GM12878 (cell line): ENCODE results near the gene PDIA5. TPM values are rescaled to one million over a fixed set of nuclear protein-coding genes. Genes with fewer than 3 reads are reported as not detected.

Source experiments
- ATAC-seq: fragments of 200-7000 bp; cut with Tn5 transposase; 3 replicates; pipeline ENCODE4 v1.9.1; 2020; ENCODE audit warnings: mild to moderate bottlenecking, moderate library complexity
- BruUV-seq: library from RNA; stranded (reverse); fragments of 400-500 nt; replicated peaks from 2 replicates; lab custom pipeline; 2021; lab: Mats Ljungman, UMichigan
- CTCF ChIA-PET: fragments of 300-600 bp; sonication (Branson Sonifier 250); formaldehyde crosslinking; extraction: SDS; loops from one replicate; lab custom pipeline; 2021; ENCODE audit warnings: inconsistent platforms; lab: Yijun Ruan, JAX
- POLR2A ChIA-PET: fragments of 350-600 bp; formaldehyde crosslinking; extraction: SDS; loops from one replicate; lab custom pipeline; 2021; ENCODE audit warnings: inconsistent platforms; lab: Charles Lee
- RAD21 ChIA-PET: fragments of 300-600 bp; sonication (Branson Sonifier 250); formaldehyde crosslinking; loops from one replicate; lab custom pipeline; 2023; ENCODE audit warnings: antibody characterized with exemption; ENCODE audit not compliant: unreplicated experiment; lab: Charles Lee
- SMC1A ChIA-PET: fragments of 300-600 bp; sonication (Branson Sonifier 250); formaldehyde crosslinking; loops from one replicate; lab custom pipeline; 2023; ENCODE audit not compliant: unreplicated experiment, uncharacterized antibody; lab: Charles Lee
- DNase-seq: peaks from one replicate; pipeline ENCODE4 v3.0.0-alpha.2; 2011; ENCODE audit warnings: low read depth, low spot score
- FAIRE-seq: peaks from 3 replicates; lab custom pipeline; 2011; peaks lifted over from hg19 to GRCh38; lab: Jason Lieb, UNC
- H2AFZ ChIP-seq: 2 replicates; pipeline ENCODE4 v1.6.0; 2011; ENCODE audit warnings: low read depth, low read length, control low read depth; ENCODE audit not compliant: control insufficient read depth
- H3K27ac ChIP-seq: 2 replicates; pipeline ENCODE4 v1.5.1; 2011; ENCODE audit warnings: control low read depth; ENCODE audit not compliant: control insufficient read depth, insufficient read depth
- H3K27me3 ChIP-seq, 2 experiments: replicated peaks in 1 of 2; 2 replicates each; pipeline versions ENCODE4 v1.6.0 to v1.6.1; 2011; ENCODE audit warnings: low read length in 1 of 2; ENCODE audit not compliant: control insufficient read depth in 2 of 2, insufficient read depth in 2 of 2
- H3K36me3 ChIP-seq, 2 experiments: 2 replicates each; pipeline ENCODE4 v1.5.1; 2011; ENCODE audit warnings: low read length in 1 of 2; ENCODE audit not compliant: control insufficient read depth in 2 of 2, insufficient read depth in 2 of 2
- H3K4me1 ChIP-seq: 2 replicates; pipeline ENCODE4 v1.6.1; 2011; ENCODE audit warnings: mild to moderate bottlenecking, low read length, moderate library complexity, mixed read lengths; ENCODE audit not compliant: control insufficient read depth, insufficient read depth
- H3K4me2 ChIP-seq: 2 replicates; pipeline ENCODE4 v1.6.0; 2011; ENCODE audit warnings: control low read depth; ENCODE audit not compliant: control insufficient read depth, insufficient read depth
- H3K4me3 ChIP-seq: fragments of 200-600 bp; sonication (generic); 2 replicates; pipeline ENCODE4 v1.5.1; 2016
- H3K79me2 ChIP-seq: 2 replicates; pipeline ENCODE4 v1.6.0; 2011; ENCODE audit warnings: low read length; ENCODE audit not compliant: control insufficient read depth, insufficient read depth
- H3K9ac ChIP-seq: 2 replicates; pipeline ENCODE4 v1.8.0; 2011; ENCODE audit warnings: low read length, control low read depth, mixed read lengths; ENCODE audit not compliant: control insufficient read depth, insufficient read depth
- H3K9me3 ChIP-seq: replicated peaks from 3 replicates; pipeline ENCODE4 v1.5.1; 2011; ENCODE audit warnings: mild to moderate bottlenecking, low read length; ENCODE audit not compliant: control insufficient read depth, insufficient read depth
- H4K20me1 ChIP-seq: 2 replicates; pipeline ENCODE4 v1.6.0; 2011; ENCODE audit not compliant: control insufficient read depth, insufficient read depth
- EP300 ChIP-seq, 2 experiments: fragments of 150-350 bp in 1 of 2; IDR thresholded peaks; 2 replicates each; pipeline ENCODE4 v1.6.1; 2011 to 2012; ENCODE audit warnings: low read depth in 2 of 2, low read length in 2 of 2, borderline replicate concordance in 1 of 2, improper control_type of control experiment in 1 of 2, inconsistent platforms in 1 of 2; ENCODE audit not compliant: control insufficient read depth in 1 of 2
- FOXM1 ChIP-seq: IDR thresholded peaks from 2 replicates; pipeline ENCODE4 v1.6.1; 2012; ENCODE audit warnings: low read depth, mild to moderate bottlenecking, inconsistent platforms, low read length, moderate library complexity
- KAT2A ChIP-seq: conservative IDR thresholded peaks from 2 replicates; pipeline ENCODE4 v1.6.1; 2011; ENCODE audit warnings: low read depth, low read length; ENCODE audit not compliant: control insufficient read depth
- NR2C1 ChIP-seq: fragments of 450-650 bp; IDR thresholded peaks from 2 replicates; pipeline ENCODE4 v1.6.1; 2017; ENCODE audit warnings: antibody characterized with exemption, mild to moderate bottlenecking, moderate library complexity
- RAD51 ChIP-seq: fragments of 450-650 bp; IDR thresholded peaks from 2 replicates; pipeline ENCODE4 v1.6.1; 2016; ENCODE audit warnings: moderate library complexity, mild to moderate bottlenecking, inconsistent platforms
- RELA ChIP-seq: fragments of 450-650 bp; IDR thresholded peaks from 2 replicates; pipeline ENCODE4 v1.8.0; 2014; ENCODE audit warnings: borderline replicate concordance; ENCODE audit not compliant: partially characterized antibody
- STAT3 ChIP-seq: IDR thresholded peaks from 2 replicates; pipeline ENCODE4 v1.6.1; 2011; ENCODE audit warnings: low read depth, low read length, improper control_type of control experiment
- WRNIP1 ChIP-seq: IDR thresholded peaks from 2 replicates; pipeline ENCODE4 v1.6.1; 2011; ENCODE audit warnings: low read depth, low read length, improper control_type of control experiment, borderline replicate concordance
- WGBS: methylation state at CpG from one replicate; pipeline ENCODE4 v1.1.6; 2016; ENCODE audit warnings: low lambda C conversion rate; ENCODE audit not compliant: insufficient replicate concordance, insufficient coverage; ENCODE audit errors: missing lambda C conversion rate; 5-methylcytosine and 5-hydroxymethylcytosine counted together
- in situ Hi-C: fragments of 300-500 bp; cut with MboI; formaldehyde crosslinking; loops from 9 replicates; pipeline ENCODE4 v1.14.3; 2018; ENCODE audit warnings: mixed read lengths
- intact Hi-C: fragments of 100-400 bp; cut with micrococcal nuclease; formaldehyde crosslinking; loops from one replicate; pipeline ENCODE4 v1.14.2; 2022; ENCODE audit not compliant: unreplicated experiment
- polyA plus RNA-seq, 11 experiments: library from polyadenylated mRNA; depleted of rRNA in 4 of 11; unstranded in 6 of 11; stranded (reverse) in 5 of 11; fragments of >200 nt; fragmentation: Nextera tagmentation in 4 of 11; fragmentation: Illumina TruSeq in 1 of 11; extraction: Ambion mirVana in 4 of 11; extraction: Trizol in 1 of 11; gene quantifications; 1 replicate in 1 of 11; 2 replicates in 10 of 11; pipeline versions ENCODE4 v1.2.1 to v1.2.3, GENCODE V29; 2011 to 2016; ENCODE audit warnings: inconsistent platforms in 2 of 11, missing spikeins in 2 of 11, low read depth in 1 of 11
- total RNA-seq, 4 experiments: library from RNA; depleted of rRNA in 3 of 4; stranded (reverse); fragments of >200 nt in 3 of 4; fragmentation: Illumina TruSeq in 1 of 4; extraction: Trizol in 1 of 4; gene quantifications; 2 replicates each; pipeline versions ENCODE4 v1.2.1 to v1.2.3, GENCODE V29; 2013 to 2021
- TF ChIP-seq, protein P1 (sequence below): IDR thresholded peaks from 2 replicates; pipeline ENCODE4 v1.6.1; 2011; ENCODE audit warnings: mild to moderate bottlenecking, low read depth, low read length, moderate library complexity; ENCODE audit not compliant: insufficient replicate concordance
- TF ChIP-seq, protein P2 (sequence below): IDR thresholded peaks from 2 replicates; pipeline ENCODE4 v1.6.1; 2011; ENCODE audit warnings: low read depth, low read length, improper control_type of control experiment, borderline replicate concordance
- TF ChIP-seq, protein P3 (sequence below): IDR thresholded peaks from 2 replicates; pipeline ENCODE4 v1.6.1; 2012; ENCODE audit warnings: improper control_type of control experiment, low read depth, low read length; ENCODE audit not compliant: insufficient replicate concordance

The PDIA5 gene
- total and polyA plus RNA-seq, 10 of the 15 experiments (the other 5 are each of a cell fraction or from before 2014, with no cell fraction given), result 4.1 to 24.8 (median 19.2) TPM

DNA sequence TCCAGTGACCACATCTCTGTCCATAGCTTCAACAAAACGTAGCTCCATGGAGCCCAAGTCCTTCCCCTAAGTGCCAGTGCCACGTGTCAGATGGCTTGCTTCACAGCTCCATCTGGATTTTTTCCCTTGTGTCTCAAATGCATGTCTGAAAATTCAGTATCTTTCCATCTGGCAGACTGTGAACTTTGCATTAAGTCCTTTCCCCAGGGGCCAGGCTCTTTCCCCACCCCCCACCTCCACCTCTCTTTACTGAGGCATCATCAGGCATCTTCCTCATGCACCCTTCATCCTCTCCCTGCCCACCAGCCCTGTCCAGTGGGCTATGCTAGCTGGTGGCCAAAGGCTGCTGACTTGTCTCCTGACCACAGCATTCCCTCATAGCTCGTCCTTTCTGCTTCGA lies 53.7 kb downstream of the PDIA5 start (continued):
- TF ChIP-seq, protein P1, sequence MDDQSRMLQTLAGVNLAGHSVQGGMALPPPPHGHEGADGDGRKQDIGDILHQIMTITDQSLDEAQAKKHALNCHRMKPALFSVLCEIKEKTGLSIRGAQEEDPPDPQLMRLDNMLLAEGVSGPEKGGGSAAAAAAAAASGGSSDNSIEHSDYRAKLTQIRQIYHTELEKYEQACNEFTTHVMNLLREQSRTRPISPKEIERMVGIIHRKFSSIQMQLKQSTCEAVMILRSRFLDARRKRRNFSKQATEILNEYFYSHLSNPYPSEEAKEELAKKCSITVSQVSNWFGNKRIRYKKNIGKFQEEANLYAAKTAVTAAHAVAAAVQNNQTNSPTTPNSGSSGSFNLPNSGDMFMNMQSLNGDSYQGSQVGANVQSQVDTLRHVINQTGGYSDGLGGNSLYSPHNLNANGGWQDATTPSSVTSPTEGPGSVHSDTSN, result no peak
- no peak for TF ChIP-seq NR2C1
- TF ChIP-seq WRNIP1, result no peak

DNA sequence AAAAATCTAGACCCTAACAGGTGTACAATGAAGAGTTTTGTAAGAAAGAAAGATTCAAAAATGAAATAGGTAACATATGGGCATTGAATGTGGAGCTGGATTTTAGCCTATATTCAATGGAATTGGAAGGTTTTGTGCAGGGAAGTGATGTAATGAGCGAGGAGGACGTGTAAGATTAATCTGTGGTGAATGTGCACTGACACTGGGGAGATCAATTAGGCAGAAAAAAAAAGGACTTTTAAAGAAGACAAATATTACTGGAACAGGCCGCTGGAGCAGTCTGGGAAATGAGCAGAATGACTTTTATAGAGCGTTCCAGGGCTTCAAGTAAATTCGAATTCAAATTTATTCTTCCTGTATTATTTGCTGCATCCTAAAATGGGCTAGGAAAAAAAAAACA lies 55.2 kb downstream of the PDIA5 start:
- Histone ChIP-seq H3K4me3 (no peak overlapping the region), H2AFZ (no peak overlapping the region), H3K4me1 (no peaks in the 10 kb centered on the region; the same call in 1 of the 2 replicates), H3K4me2 (no peak overlapping the region), H3K79me2 (no peaks in the 10 kb centered on the region), H3K27me3 (no peaks in the 10 kb centered on the region), H3K27ac (no peak overlapping the region), H3K36me3 (peaks cover 16 to 27% of the 10 kb centered on the region in 2 experiments; a peak in 3 of 4 replicates), H3K9me3 (no peaks in the 10 kb centered on the region), H4K20me1 (no peaks in the 10 kb centered on the region), H3K9ac (no peak overlapping the region)
- no TSS peak for BruUV-seq
- ATAC-seq, result no peak
- ChIA-PET CTCF (no interaction called here), SMC1A (interaction anchor here (2.1 kb wide), 1 partner anchor 15 kb away, joined by 5 read pairs; no protein-coding TSS in a partner anchor), RAD21 (no interaction called here), POLR2A (no interaction called here)
- FAIRE-seq, result no peak
- no peak for DNase-seq
- intact Hi-C loops (no loop called here), in situ Hi-C loops (no loop called here)
- 82% methylated on average over 5 of the region's 5 CpGs for WGBS
- TF ChIP-seq KAT2A (no peak), STAT3 (no peak), RAD51 (no peak), FOXM1 (no peak), RELA (no peak), EP300 (IDR thresholded peaks at IDR 0.05; ENCODE audit: borderline replicate concordance in 1 of 2, control insufficient read depth in 1 of 2, low read depth in 2 of 2, low read length in 2 of 2) (no peak)
- TF ChIP-seq, protein P2, sequence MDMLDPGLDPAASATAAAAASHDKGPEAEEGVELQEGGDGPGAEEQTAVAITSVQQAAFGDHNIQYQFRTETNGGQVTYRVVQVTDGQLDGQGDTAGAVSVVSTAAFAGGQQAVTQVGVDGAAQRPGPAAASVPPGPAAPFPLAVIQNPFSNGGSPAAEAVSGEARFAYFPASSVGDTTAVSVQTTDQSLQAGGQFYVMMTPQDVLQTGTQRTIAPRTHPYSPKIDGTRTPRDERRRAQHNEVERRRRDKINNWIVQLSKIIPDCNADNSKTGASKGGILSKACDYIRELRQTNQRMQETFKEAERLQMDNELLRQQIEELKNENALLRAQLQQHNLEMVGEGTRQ, result no peak
- TF ChIP-seq, protein P3, sequence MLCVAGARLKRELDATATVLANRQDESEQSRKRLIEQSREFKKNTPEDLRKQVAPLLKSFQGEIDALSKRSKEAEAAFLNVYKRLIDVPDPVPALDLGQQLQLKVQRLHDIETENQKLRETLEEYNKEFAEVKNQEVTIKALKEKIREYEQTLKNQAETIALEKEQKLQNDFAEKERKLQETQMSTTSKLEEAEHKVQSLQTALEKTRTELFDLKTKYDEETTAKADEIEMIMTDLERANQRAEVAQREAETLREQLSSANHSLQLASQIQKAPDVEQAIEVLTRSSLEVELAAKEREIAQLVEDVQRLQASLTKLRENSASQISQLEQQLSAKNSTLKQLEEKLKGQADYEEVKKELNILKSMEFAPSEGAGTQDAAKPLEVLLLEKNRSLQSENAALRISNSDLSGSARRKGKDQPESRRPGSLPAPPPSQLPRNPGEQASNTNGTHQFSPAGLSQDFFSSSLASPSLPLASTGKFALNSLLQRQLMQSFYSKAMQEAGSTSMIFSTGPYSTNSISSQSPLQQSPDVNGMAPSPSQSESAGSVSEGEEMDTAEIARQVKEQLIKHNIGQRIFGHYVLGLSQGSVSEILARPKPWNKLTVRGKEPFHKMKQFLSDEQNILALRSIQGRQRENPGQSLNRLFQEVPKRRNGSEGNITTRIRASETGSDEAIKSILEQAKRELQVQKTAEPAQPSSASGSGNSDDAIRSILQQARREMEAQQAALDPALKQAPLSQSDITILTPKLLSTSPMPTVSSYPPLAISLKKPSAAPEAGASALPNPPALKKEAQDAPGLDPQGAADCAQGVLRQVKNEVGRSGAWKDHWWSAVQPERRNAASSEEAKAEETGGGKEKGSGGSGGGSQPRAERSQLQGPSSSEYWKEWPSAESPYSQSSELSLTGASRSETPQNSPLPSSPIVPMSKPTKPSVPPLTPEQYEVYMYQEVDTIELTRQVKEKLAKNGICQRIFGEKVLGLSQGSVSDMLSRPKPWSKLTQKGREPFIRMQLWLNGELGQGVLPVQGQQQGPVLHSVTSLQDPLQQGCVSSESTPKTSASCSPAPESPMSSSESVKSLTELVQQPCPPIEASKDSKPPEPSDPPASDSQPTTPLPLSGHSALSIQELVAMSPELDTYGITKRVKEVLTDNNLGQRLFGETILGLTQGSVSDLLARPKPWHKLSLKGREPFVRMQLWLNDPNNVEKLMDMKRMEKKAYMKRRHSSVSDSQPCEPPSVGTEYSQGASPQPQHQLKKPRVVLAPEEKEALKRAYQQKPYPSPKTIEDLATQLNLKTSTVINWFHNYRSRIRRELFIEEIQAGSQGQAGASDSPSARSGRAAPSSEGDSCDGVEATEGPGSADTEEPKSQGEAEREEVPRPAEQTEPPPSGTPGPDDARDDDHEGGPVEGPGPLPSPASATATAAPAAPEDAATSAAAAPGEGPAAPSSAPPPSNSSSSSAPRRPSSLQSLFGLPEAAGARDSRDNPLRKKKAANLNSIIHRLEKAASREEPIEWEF, result no peak
